HFFc6 (cell line): ENCODE results near the gene PEDS1. TPM values are rescaled to one million over a fixed set of nuclear protein-coding genes. Genes with fewer than 3 reads are reported as not detected.
"Not testable (repeated sequence)": the region's sequence is repeated elsewhere in the genome, so short reads cannot be mapped to it uniquely, and the experiment has no call there.

ENCODE experiments used
- DNase-seq: peaks from one replicate; pipeline ENCODE4 v3.0.0-alpha.2; 2018
- H3K27ac Mint-ChIP-seq: 2 replicates; pipeline ENCODE4 v1.8.0; 2020; ENCODE audit warnings: mild to moderate bottlenecking, mixed read lengths
- H3K27me3 Mint-ChIP-seq: 2 replicates; pipeline ENCODE4 v1.8.0; 2021; ENCODE audit warnings: mild to moderate bottlenecking, moderate library complexity, mixed read lengths; ENCODE audit not compliant: insufficient read depth
- H3K36me3 Mint-ChIP-seq: 2 replicates; pipeline ENCODE4 v1.8.0; 2021; ENCODE audit warnings: low read depth, mixed read lengths
- H3K4me1 Mint-ChIP-seq: 2 replicates; pipeline ENCODE4 v1.8.0; 2020; ENCODE audit warnings: low read depth, mixed read lengths
- H3K4me3 Mint-ChIP-seq: 2 replicates; pipeline ENCODE4 v1.8.0; 2020; ENCODE audit warnings: mild to moderate bottlenecking, moderate library complexity, mixed read lengths
- H3K9me3 Mint-ChIP-seq: 2 replicates; pipeline ENCODE4 v1.8.0; 2020; ENCODE audit warnings: mild to moderate bottlenecking, mixed read lengths
- long read RNA-seq: library from polyadenylated mRNA; unstranded; transcript quantifications from one replicate; pipeline ENCODE4 v2.0.0, GENCODE V29; 2019
- total RNA-seq, 6 experiments: library from RNA; stranded (reverse); fragmentation: NEBNext Ultra II Directional; extraction: Animal tissue kit (Norgen Biotek cat#: 25700); gene quantifications; 2 replicates in 1 of 6; 3 replicates in 5 of 6; pipeline ENCODE4 v1.2.3, GENCODE V29; 2021
- TF ChIP-seq, protein P1 (sequence below): fragments of 200-600 bp; sonication (generic); IDR thresholded peaks from 2 replicates; pipeline ENCODE4 v1.5.0; 2021; ENCODE audit warnings: antibody characterized with exemption, mild to moderate bottlenecking

PEDS1 gene
- 10 to 100 TPM; 25.8 to 29.8 (median 27.8) TPM for total RNA-seq
- long read RNA-seq, full-length matches to known transcripts = 25 of 32 reads
- long read RNA-seq, partial matches to known transcripts = 1 of 32 reads
- long read RNA-seq, other reads (novel, unspliced or antisense) = 6 of 32 reads

DNA sequence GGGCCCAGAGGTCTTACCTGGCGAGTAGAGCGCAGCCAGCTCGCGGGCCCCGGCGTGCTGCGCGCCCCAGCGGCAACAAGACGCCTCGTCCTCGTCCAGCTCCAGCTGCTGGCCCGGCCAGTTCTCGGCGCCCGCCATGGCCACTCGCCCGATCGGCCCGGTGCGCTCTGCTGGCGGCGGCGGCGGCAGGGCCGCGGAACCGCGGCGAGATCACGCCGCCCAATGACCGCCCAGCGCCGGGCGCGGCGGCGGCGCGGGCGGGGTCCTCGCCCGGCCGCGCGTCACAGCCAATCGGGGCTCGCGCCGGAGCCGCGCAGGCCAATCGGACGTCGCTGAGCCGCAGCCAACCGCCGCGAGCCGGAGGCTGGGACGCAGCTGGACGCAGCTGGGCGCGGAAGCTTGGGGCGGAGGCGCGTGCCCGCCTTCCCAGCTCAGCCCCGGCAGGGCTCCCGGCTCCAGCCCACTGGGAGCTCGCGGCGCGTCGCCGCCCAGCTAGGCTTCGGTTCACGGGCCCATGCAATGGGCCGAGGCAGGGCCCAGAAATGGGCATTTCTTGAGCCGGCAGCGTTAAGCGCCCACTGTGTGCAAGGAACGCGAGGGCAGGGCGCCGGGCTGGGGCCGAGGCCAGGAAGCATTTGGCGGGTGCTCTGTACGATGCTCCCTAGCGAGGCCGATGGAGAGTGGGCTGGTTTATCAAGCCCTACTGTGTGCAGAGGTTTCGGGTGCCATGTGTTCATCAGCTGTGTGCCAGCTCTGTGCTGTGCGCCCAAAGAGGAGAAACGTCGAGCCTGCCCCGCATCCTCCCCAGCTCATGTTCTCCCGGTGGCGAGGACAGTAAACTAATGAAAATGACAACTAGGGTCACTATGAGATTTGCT is at the start of gene PEDS1:
TSS of gene PEDS1 (minus strand) at position 224 of the 878 bp plus-strand sequence. CDS start at position 138, 86 bp downstream.
- H3K36me3 Mint-ChIP-seq = peaks cover 8% of the 10 kb centered on the region; the same call in 1 of the 2 replicates

DNA sequence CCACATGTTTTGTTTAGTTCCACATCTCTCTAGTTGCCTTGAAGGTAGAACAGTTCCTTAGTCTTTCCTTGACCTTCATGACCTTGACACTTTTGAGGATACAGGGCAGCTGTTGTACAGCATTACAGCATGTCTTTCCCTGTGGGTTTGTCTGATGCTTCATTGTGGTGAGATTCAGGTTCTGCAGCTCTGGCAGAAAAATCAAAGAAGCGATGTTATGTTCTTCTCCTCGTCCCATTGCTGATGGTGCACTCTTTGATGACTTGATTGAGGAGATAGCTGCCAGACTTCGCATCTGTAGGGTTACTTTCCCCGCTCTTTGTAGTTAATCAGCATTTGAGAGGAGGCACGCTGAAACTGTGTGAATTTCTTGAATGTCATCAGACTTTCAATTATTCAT is 49.2 kb upstream of the PEDS1 start:
- Mint-ChIP-seq H3K4me1 (no peaks in the 10 kb centered on the region; the same call in 1 of the 2 replicates), H3K27me3 (no peaks in the 10 kb centered on the region; the same call in none of the 2 replicates), H3K36me3 (peaks cover 28% of the 10 kb centered on the region), H3K27ac (no peak overlapping the region), H3K9me3 (peaks cover 27% of the 10 kb centered on the region), H3K4me3 (no peak overlapping the region)
- no peak for DNase-seq
- TF ChIP-seq, protein P1, sequence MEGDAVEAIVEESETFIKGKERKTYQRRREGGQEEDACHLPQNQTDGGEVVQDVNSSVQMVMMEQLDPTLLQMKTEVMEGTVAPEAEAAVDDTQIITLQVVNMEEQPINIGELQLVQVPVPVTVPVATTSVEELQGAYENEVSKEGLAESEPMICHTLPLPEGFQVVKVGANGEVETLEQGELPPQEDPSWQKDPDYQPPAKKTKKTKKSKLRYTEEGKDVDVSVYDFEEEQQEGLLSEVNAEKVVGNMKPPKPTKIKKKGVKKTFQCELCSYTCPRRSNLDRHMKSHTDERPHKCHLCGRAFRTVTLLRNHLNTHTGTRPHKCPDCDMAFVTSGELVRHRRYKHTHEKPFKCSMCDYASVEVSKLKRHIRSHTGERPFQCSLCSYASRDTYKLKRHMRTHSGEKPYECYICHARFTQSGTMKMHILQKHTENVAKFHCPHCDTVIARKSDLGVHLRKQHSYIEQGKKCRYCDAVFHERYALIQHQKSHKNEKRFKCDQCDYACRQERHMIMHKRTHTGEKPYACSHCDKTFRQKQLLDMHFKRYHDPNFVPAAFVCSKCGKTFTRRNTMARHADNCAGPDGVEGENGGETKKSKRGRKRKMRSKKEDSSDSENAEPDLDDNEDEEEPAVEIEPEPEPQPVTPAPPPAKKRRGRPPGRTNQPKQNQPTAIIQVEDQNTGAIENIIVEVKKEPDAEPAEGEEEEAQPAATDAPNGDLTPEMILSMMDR = no peak

More for the DNA sequence above, at the start of gene PEDS1:
- Mint-ChIP-seq H3K4me1 (peaks cover 47% of the 10 kb centered on the region), H3K4me3 (peak within 1 kb of the TSS; percentile 89), H3K27ac (peak within 1 kb of the TSS; percentile 70), H3K9me3 (no peaks in the 10 kb centered on the region), H3K27me3 (no peaks in the 10 kb centered on the region; the same call in 1 of the 2 replicates)
- DNase-seq = peak; percentile 86
- TF ChIP-seq, protein P1 = no peak

DNA sequence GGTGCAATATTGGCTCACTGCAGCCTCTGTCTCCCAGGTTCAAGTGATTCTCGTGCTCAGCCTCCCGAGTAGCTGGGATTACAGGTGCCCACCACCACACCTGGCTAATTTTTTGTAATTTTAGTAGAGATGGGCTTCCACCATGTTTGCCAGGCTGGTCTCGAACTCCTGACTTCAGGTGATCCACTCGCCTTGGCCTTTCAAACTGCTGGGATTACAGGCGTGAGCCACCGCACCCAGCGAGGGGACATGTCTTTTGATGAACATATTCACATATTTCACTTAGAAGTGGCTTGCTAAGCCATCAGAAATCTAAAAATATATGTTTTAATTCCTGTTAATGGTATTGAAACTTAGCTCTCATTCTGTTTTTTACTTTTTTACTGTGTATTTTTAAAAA is 48.2 kb upstream of the PEDS1 start:
- H3K4me1 Mint-ChIP-seq, H3K4me3 Mint-ChIP-seq, H3K27ac Mint-ChIP-seq, DNase-seq, H3K27me3 Mint-ChIP-seq: not testable (repeated sequence)
- H3K9me3 Mint-ChIP-seq = peaks cover 27% of the 10 kb centered on the region
- H3K36me3 Mint-ChIP-seq = peaks cover 28% of the 10 kb centered on the region

DNA sequence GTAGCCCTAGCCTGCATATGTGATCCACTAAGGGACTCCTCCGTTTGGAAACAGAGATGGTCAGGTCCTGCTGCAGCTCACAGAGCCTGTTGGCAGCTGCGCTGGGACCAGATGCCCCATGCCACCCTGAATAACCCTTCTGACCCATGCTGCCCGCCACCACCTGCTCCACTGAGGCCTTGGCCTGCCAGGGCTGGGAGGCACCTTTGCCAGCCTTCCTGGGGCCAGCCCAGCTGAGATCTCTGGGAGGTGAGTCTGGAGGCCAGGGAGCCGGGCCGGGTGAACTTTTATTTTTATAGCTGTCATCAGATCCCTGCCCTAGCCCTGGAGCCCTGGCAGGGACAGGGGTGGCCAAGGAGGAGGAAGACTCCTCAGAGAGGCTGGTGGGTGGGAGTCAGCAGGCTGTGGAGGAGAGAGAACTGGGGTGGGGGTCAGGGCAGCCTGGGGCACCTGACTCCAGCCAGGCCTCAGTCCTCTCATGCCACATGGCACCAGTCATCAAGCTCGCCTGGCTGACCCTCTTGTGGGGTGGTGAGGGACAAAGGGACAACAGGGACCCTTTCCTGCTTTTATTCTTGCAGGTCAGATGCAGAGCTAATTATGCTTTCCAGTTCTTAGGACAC is 47.1 kb upstream of the PEDS1 start:
- H3K4me1 Mint-ChIP-seq = peaks cover 7% of the 10 kb centered on the region
- H3K4me3 Mint-ChIP-seq = no peak overlapping the region; the same call in 1 of the 2 replicates
- TF ChIP-seq, protein P1 = no peak
- no peak overlapping the region for H3K27ac Mint-ChIP-seq
- H3K36me3 Mint-ChIP-seq = peaks cover 28% of the 10 kb centered on the region
- DNase-seq = no peak
- peaks cover 27% of the 10 kb centered on the region for H3K9me3 Mint-ChIP-seq
- no peaks in the 10 kb centered on the region; the same call in 1 of the 2 replicates for H3K27me3 Mint-ChIP-seq

DNA sequence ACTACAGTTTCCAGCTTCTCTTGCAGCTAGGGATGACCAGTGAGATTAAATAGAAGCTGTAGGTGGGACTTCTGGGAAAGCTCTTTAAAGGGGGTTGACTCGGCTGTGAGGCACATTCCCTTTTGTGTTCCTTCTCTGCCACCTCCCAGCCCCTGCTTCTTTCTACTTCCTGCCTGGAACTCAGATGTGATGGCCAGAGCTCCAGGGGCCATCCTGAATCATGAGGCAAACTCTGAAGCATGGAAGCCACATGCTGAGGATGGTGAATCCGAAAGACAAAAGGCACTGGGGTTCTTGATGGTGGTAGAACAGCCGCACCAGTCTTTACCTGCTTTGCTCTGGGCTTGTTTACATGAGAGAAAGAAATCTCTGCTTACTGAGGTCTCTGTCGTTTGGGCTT is 46.2 kb upstream of the PEDS1 start:
- H3K4me1 Mint-ChIP-seq = peaks cover 15% of the 10 kb centered on the region
- TF ChIP-seq, protein P1 = no peak
- peaks cover 27% of the 10 kb centered on the region for H3K9me3 Mint-ChIP-seq
- no peaks in the 10 kb centered on the region; the same call in 1 of the 2 replicates for H3K27me3 Mint-ChIP-seq
- no peak for DNase-seq
- no peak overlapping the region for H3K27ac Mint-ChIP-seq
- H3K36me3 Mint-ChIP-seq = peaks cover 32% of the 10 kb centered on the region
- H3K4me3 Mint-ChIP-seq = no peak overlapping the region
